ENCODE data around the gene PIK3CA.

GRCh38 chr3:179265092-179265491 is 116.9 kb downstream of the PIK3CA start:
- no peak for TF ChIP-seq CTCF (IDR thresholded peaks at IDR 0.05)
- no peak for TF ChIP-seq EP300 (IDR thresholded peaks at IDR 0.05)

Data from ovary (tissue), 3 donors.